GOT3 (cell line): Measurements from ENCODE around the gene TAF1D.

Experiments
- DNase-seq: peaks from one replicate; lab custom pipeline; 2025; ENCODE audit warnings: mixed read lengths; lab: John Stamatoyannopoulos, UW

Gene TAF1D

GRCh38 chr11:93720522-93720921, 20.8 kb downstream of the TAF1D start:
- no peak for DNase-seq

- no peak for DNase-seq
Observed at GRCh38 chr11:93719310-93719709, 22.0 kb downstream of the TAF1D start.

GRCh38 chr11:93718057-93718563, 23.2 kb downstream of the TAF1D start:
- no peak for DNase-seq

- no peak for DNase-seq
Observed at GRCh38 chr11:93717501-93717900, 23.8 kb downstream of the TAF1D start.

GRCh38 chr11:93715797-93716396, 25.4 kb downstream of the TAF1D start:
- DNase-seq: no peak

GRCh38 chr11:93712678-93713077, 28.6 kb downstream of the TAF1D start:
- DNase-seq: no peak

GRCh38 chr11:93710239-93710638, 31.1 kb downstream of the TAF1D start:
- DNase-seq: no peak

GRCh38 chr11:93704237-93704636, 37.1 kb downstream of the TAF1D start:
- DNase-seq: no peak

GRCh38 chr11:93700830-93701229, 40.5 kb downstream of the TAF1D start:
- no peak for DNase-seq

- no peak for DNase-seq
Observed at GRCh38 chr11:93697611-93698010, 43.7 kb downstream of the TAF1D start.

- DNase-seq: no peak
Observed at GRCh38 chr11:93694557-93694956, 46.7 kb downstream of the TAF1D start.

GRCh38 chr11:93694109-93694508, 47.2 kb downstream of the TAF1D start:
- no peak for DNase-seq

GRCh38 chr11:93689240-93689639, 52.1 kb downstream of the TAF1D start:
- no peak for DNase-seq

- DNase-seq: no peak
Observed at GRCh38 chr11:93686812-93687211, 54.5 kb downstream of the TAF1D start.

- no peak for DNase-seq
Observed at GRCh38 chr11:93686226-93686625, 55.1 kb downstream of the TAF1D start.
